ENCODE results near the gene RAB18. TPM values are rescaled to one million over a fixed set of nuclear protein-coding genes. Genes with fewer than 3 reads are reported as not detected.

Gene RAB18
- total RNA-seq, 1 donor from 2014 or later = 45.9 TPM

DNA sequence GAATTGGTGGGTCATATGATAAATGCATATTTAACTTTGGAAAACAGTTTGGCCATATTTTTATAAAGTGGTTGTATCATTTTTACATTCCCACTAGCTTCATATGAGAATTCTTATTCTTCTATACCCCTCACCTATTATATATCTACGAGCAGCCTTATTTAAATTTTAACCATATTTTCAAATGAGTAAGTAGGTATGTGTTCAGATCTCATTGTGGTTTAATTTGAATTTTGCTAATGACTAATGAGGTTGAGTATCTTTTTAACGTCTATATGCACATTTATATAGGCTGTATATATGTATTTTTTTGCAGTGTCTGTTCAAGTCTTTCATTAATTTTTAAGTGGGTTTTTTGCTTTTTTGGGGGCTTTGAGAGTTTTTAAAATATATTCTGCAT lies 14.2 kb downstream of the RAB18 start:
- no peak overlapping the region for H3K4me3 ChIP-seq (ENCODE audit: low read depth, low read length)
- no peaks in the 10 kb centered on the region for H3K27me3 ChIP-seq (ENCODE audit: control insufficient read depth, insufficient read depth, low read length)
- TF ChIP-seq, protein P1, sequence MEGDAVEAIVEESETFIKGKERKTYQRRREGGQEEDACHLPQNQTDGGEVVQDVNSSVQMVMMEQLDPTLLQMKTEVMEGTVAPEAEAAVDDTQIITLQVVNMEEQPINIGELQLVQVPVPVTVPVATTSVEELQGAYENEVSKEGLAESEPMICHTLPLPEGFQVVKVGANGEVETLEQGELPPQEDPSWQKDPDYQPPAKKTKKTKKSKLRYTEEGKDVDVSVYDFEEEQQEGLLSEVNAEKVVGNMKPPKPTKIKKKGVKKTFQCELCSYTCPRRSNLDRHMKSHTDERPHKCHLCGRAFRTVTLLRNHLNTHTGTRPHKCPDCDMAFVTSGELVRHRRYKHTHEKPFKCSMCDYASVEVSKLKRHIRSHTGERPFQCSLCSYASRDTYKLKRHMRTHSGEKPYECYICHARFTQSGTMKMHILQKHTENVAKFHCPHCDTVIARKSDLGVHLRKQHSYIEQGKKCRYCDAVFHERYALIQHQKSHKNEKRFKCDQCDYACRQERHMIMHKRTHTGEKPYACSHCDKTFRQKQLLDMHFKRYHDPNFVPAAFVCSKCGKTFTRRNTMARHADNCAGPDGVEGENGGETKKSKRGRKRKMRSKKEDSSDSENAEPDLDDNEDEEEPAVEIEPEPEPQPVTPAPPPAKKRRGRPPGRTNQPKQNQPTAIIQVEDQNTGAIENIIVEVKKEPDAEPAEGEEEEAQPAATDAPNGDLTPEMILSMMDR (IDR thresholded peaks at IDR 0.05; ENCODE audit: insufficient read depth, low read length, poor library complexity, severe bottlenecking) = no peak
- no peaks in the 10 kb centered on the region for H3K36me3 ChIP-seq (ENCODE audit: control insufficient read depth, insufficient read depth, low read length)
- no peak for DNase-seq (ENCODE audit: low read depth)

DNA sequence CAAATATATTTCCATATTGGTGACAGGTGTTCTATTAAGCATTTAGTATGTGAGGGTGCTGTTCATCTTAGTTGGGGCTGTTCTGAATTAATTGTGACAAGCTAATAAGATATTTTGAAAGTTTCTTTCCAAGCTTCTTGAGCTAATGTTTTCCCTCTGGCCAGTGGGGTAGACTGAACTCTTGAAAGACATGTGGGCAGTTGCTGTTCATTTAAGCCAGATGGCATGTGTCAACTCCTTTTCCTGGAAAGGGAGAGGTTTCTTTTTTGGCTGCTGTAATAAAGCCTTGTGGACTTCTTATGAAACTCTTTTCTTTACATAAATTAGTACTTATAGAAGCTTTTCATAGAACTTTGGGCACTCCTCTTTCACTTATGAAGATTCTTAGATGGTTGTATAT lies 21.7 kb downstream of the RAB18 start:
- H3K4me3 ChIP-seq (ENCODE audit: low read depth, low read length) = no peak overlapping the region
- TF ChIP-seq, protein P1 (IDR thresholded peaks at IDR 0.05; ENCODE audit: insufficient read depth, low read length, poor library complexity, severe bottlenecking) = no peak
- H3K36me3 ChIP-seq (ENCODE audit: control insufficient read depth, insufficient read depth, low read length) = no peaks in the 10 kb centered on the region
- no peak for DNase-seq (ENCODE audit: low read depth)
- H3K27me3 ChIP-seq (ENCODE audit: control insufficient read depth, insufficient read depth, low read length) = no peaks in the 10 kb centered on the region

DNA sequence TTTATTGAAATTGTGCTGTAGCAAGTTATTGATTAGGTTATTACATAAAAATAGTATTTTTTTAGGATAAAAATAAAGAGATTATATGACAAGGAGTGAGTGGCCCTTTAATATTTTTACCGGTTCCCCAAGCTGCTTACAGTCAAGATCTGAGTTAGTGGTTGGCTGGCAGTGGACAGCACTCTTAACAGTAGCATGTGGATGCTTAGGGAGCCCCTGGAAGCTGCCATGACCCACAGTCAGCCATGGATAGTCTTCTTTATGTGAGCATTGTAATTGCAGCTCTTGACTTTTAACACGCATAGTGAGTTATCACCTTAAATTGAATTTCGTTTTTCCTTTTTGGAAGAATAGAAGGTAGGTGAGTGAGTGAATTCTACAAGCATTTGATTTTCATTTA lies 22.1 kb downstream of the RAB18 start:
- TF ChIP-seq, protein P1 (IDR thresholded peaks at IDR 0.05; ENCODE audit: insufficient read depth, low read length, poor library complexity, severe bottlenecking) = no peak
- H3K4me3 ChIP-seq (ENCODE audit: low read depth, low read length) = no peak overlapping the region
- H3K36me3 ChIP-seq (ENCODE audit: control insufficient read depth, insufficient read depth, low read length) = no peaks in the 10 kb centered on the region
- H3K27me3 ChIP-seq (ENCODE audit: control insufficient read depth, insufficient read depth, low read length) = no peaks in the 10 kb centered on the region
- no peak for DNase-seq (ENCODE audit: low read depth)

DNA sequence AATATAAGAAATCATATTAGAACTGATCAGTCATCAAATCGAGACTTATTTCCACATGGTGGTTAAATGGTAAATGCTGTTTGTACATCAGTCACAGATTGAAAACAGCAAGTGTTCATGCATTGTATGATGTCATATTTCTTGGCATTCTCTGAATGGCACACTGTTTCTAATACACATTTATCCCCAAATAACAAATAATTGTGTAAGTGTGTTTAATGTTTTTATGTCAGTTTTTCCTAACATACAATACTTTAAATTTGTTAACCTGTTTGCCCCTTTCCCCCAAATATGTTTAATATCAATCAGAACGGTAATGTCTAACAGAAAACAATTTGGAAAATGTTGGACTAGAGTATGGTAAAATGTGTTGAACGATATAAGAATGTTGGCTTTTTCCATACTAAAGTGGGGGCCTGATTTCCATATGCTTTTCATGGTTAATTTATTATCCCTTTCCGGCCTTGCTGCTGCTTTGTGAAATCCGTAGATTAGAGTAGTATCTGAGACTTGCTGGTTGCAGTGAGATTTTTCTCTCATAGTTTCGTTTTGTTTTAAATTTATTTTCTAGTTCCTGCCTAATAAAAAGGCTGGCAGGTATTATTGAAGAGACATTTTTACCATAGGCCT lies 23.7 kb downstream of the RAB18 start:
- no peak overlapping the region for H3K4me3 ChIP-seq (ENCODE audit: low read depth, low read length)
- TF ChIP-seq, protein P1 (IDR thresholded peaks at IDR 0.05; ENCODE audit: insufficient read depth, low read length, poor library complexity, severe bottlenecking) = no peak
- no peaks in the 10 kb centered on the region for H3K27me3 ChIP-seq (ENCODE audit: control insufficient read depth, insufficient read depth, low read length)
- H3K36me3 ChIP-seq (ENCODE audit: control insufficient read depth, insufficient read depth, low read length) = no peaks in the 10 kb centered on the region
- DNase-seq (ENCODE audit: low read depth) = no peak

DNA sequence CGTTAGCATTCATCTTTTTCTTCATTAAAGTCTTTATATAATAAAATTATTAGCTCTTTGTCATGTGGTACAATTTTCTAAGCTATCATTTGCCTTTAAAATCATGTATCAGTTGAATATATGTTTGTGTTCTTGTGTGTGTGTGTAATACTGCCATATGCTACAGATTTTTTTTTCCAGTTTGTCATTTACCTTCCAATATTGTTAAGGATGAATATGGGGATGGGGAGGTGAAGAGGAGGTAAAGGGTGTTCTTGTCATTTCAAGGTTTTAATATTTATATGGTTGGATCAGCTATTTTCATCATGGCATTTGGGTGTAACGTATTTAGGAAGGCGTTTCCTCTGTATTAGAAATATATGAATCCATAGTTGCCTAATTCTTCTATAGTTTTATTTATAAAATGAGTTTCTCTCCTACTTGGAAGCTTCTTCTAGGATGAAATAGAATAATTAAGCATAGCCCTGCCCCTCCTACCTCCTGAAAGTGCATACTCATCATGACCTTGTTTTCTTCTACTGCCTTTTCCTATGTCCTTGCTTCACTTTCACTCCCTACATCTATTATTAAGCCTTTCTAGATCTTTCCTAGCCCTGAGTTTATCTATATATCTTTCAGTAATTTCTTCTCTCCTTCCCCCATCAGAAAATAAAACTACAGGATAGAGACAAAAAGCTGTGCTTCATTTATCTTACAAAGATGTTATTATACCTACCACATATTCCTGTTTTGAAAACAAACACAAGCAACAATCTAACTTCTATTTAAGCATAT lies 25.1 kb downstream of the RAB18 start:
- no peaks in the 10 kb centered on the region for H3K27me3 ChIP-seq (ENCODE audit: control insufficient read depth, insufficient read depth, low read length)
- H3K36me3 ChIP-seq (ENCODE audit: control insufficient read depth, insufficient read depth, low read length) = no peaks in the 10 kb centered on the region
- no peak for DNase-seq (ENCODE audit: low read depth)
- H3K4me3 ChIP-seq (ENCODE audit: low read depth, low read length) = no peak overlapping the region
- TF ChIP-seq, protein P1 (IDR thresholded peaks at IDR 0.05; ENCODE audit: insufficient read depth, low read length, poor library complexity, severe bottlenecking) = no peak
